Activated naive CD4-positive, alpha-beta T cell treated with anti-CD3 and anti-CD28 coated beads, Interleukin-2, amount 50 U/mL, for 16 hours (primary cell): Measurements from ENCODE around the gene KIRREL3.

Experiments
- DNase-seq: peaks from one replicate; pipeline ENCODE4 v3.0.0-alpha.2; 2020

KIRREL3 gene

DNA sequence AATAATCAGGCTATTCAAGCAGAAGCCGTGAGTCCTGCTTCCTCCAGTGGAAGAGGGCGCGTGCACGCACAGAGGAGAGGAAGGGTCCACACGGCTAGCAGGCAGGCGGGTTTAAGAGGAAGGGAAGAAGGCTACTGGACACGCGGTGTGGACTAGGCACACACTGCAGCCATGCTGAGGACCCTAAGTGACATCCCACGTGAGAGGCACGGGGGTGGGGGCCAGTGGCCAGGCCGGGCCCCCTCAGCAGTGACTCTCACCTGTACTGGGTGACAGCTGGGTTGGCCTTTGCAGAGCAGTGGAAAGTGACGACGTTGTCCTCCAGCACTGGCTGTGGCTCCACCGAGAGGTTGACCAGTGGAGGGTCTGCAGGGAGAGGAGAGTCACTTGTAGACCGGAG, 544.5 kb downstream of the KIRREL3 start:
- DNase-seq = no peak

DNA sequence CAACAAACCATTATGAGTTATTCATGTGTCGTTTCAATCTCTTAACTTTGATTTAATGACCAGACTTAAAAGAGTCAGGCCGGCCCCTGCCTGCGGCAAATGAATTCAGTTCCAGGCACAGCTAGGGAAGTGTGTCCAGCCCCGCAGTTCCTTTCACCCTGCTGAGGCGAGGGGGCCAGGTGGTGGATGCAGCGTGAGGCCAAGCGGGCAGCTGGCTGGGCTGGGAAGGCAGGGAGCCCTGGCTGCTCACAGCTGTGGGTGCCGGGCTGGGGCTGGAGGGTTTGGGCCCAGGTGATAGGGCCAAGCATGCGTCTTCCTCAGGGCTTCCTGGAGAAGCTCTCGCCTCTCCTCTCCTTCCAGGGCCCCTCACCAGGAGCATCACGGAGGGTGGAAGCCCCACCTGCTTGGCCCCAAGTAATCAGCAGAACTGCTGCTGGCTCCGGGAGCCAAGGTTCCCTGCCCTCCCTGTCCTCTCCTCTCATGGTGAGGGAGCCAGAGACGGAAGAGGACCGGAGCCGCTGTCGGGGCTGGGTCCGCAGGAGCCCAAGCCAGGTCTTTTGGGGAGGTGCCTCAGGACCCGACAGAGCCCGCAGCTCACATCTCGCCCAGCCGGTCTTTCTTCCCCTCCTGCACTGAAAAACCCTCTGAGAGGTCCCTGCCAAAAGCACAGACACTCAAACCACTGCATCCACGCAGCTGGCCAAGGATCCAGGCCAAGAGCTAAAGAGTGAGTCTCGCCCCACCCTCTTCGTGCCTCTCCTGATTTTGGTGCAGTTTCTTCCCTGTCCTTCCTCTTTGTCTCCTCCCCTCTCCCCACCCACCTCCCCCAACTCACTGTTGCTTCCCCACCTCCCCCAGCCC, 548.1 kb downstream of the KIRREL3 start:
- DNase-seq = no peak

DNA sequence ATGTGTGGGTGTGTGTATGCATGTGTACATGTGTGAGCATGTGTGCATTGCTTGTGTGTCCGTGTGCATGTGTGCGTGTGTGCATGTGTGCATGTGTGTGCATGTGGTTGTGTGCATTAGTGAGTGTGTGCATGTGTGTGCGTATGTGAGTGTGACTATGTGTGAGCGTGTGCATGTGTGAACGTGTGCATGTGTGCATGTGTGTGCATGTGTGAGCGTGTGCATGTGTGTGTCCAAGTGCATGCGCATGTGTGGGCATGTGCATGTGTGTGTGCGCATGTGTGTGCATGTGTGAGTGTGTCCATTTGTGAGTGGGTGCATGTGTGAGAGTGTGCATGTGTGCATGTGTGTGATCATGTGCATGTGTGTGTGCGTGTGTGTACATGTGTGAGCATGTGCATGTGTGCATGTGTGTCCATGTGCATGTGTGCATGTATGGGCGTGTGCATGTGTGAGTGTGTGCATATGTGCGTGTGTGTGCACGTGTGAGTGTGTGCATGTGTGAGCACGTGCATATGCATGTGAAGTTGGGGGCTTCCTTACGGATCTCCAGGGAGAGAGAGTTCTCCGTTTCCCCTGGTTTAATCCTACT, 549.3 kb downstream of the KIRREL3 start:
- DNase-seq = no peak

- no peak for DNase-seq
These were observed 549.8 kb downstream of the KIRREL3 start for GRCh38 chr11:126450806-126451205.

GRCh38 chr11:126450198-126450597, 550.4 kb downstream of the KIRREL3 start:
- DNase-seq = no peak

- DNase-seq = no peak
These were observed 554.0 kb downstream of the KIRREL3 start for GRCh38 chr11:126446581-126446980.

GRCh38 chr11:126444072-126444471, 556.5 kb downstream of the KIRREL3 start:
- no peak for DNase-seq

DNA sequence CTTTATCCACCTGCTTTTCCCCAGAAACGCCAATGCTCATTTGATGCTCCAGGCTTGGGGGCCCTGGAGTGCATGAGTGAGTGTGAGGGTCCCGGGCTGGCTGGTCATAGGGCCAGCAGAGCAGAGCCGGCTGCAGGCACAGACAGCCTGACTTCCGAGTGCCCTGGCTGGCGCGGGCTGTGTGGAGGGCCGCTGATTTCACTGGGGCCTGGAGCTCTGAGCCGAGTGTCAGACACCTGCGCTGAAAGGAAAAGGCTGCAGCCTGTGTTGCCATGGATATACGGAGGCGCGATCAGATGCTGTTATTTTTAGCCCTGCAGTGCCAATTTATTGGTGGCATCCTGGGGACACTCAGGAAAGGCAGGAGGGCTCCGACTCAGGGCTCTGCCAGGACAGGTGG, 557.5 kb downstream of the KIRREL3 start:
- DNase-seq = no peak

DNA sequence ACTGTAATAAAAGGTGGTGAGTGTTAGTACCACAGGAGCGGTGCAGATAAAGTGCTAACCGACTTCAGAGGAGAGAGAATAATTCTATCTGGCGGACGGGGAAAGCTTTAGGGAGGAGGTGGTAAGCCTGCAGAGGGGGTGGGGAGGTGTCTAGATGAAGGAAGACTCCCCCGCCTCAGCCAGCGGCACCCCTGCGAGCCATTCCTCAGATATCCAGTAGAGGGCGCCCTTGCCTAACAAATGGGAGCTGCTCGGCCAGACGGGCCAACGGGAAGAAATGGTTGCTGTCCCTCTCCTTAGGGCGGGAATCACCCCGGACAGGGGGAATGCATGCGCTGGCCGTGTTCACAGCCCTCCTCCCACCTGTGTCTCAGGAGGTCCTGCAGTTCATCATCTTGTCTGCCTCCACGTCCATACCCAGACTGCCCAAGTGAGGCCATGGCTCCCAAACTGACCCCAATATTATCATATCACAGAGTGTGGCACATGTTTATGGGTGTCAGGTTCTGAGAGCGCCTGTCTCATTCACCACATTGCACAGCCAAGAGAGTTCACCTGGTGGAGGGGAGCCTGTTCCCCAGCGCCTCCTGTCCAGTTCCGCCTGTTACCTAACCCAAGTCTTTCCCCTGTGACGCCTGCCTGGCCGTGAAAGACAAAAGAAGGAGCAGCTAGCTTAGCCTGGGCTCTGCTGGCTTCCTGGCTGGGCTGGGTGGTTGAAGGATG, 559.6 kb downstream of the KIRREL3 start:
- peak; percentile 68 for DNase-seq

- DNase-seq = no peak
These were observed 560.3 kb downstream of the KIRREL3 start for GRCh38 chr11:126440276-126440675.

DNA sequence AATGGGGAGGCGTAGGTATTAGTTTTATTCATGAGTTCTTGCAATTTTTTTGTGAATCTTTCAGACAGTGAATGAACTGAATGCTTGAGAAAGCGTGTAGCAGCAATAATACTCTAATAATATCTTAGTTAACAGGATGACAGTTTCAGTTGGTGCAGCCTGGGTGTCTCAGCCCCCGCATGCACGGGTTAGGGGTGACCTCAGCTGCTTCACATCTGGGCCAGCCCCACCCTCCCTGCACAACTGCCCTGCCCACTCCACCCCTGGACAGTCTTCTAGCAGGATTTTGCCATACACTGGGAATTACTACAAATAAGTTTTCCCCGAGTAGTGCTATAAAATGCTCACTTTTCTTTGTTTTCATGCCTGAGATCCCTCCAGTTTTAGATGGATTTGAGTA, 561.9 kb downstream of the KIRREL3 start:
- no peak for DNase-seq

DNA sequence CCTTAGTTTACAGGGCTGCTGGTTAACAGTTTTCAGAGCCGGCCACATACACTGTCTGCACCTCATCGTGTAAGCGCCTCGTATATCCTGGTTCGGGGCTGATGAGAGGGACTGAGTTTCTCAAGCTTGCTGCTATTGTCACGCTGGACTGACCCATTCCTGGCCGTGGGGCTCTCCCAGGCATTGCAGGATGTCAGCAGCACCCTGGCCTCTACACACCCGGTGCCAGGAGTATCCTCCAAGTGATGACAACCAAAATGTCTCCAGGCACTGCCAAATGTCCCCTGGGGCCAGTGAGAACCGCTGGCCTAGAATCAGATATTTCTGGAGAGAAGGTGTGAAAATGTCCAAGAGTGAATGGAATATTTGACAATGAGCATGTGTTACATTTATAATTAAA, 562.3 kb downstream of the KIRREL3 start:
- DNase-seq = no peak

- no peak for DNase-seq
These were observed 562.8 kb downstream of the KIRREL3 start for GRCh38 chr11:126437731-126438130.

- no peak for DNase-seq
These were observed 564.3 kb downstream of the KIRREL3 start for GRCh38 chr11:126436209-126436755.

DNA sequence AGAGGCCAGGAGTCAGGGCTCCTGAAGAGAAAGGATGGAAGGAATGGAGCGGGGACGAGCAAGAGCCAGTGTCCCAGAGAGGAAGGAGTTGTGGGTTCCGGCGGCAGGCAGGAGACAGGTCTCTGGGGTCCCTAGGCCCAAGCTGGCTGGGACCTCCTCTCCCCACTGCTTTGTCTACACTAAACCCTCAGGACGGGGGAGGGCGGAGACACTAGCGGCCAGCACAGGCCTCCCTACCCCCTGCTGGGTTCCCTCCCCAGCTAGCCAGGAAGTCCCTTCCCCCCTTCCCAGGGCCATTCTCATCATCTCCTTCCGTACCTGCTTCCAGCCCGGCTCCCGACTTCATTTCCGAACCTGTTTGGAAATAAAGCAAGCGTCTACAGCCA, 565.6 kb downstream of the KIRREL3 start:
- DNase-seq = no peak

GRCh38 chr11:126433989-126434949, 566.3 kb downstream of the KIRREL3 start:
- DNase-seq = no peak

- DNase-seq = no peak
These were observed 567.2 kb downstream of the KIRREL3 start for GRCh38 chr11:126433244-126433846.

DNA sequence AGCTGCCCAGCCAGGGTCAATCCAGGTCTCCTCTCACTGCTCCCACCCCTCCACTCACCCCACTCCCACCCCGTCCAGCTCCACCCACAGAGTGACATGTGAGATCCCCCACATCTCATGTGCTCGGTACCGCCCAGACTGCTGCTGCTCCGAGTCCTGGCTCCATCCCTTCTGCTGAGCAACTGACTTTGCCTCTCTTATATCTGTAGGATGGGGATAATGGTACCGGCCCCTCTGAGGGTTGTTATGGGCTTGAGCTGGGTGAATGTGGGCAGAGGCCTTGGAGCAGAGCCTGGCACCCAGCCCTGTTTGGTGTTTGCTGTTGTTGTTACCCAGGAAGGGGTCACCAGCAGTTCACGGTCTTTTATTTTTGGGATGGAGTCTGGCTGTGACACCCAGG, 568.0 kb downstream of the KIRREL3 start:
- no peak for DNase-seq

- DNase-seq = no peak
These were observed 568.5 kb downstream of the KIRREL3 start for GRCh38 chr11:126432065-126432461.

- no peak for DNase-seq
These were observed 569.0 kb downstream of the KIRREL3 start for GRCh38 chr11:126431401-126432064.

DNA sequence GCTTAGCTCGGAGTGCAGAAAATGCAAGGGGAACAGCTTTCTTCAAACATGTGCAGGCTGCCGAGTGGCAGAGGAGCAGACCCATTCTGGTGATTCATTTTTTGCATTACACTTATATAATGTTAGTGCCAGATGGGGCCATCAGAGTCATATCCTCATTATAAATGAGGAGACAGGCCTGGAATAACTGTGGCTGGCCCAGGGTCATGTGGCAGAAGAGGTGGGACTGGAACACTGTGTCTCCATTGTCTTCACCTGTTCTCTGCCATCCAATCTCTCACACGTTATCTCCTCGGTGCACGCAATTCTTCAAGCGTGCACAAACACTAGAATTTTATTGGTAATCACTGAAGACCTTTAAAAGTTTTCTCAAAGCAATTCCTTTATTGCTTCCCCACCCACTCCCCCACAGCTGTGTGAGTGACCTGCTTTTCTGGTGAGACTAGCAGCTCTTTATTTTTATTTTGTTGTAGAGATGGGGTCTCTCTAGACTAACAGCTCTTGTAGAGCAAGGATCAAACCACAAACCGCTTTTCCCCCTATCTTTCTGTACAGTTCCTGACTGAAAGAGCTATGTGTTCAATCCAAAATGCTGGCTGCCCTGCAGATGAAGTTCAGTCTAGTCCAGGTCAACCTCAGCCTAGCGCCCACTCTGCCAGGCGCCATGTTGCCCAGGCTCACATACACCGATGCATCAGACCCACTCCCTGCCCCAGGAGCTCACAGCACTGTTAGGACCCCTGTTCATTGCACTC, 569.8 kb downstream of the KIRREL3 start:
- no peak for DNase-seq
